Stomach (tissue), 9 donors: Measurements from ENCODE around the gene TPH2. TPM values are rescaled to one million over a fixed set of nuclear protein-coding genes. Genes with fewer than 3 reads are reported as not detected.

ENCODE experiments used
- DNase-seq, 2 donors: peaks; one replicate each; pipeline versions ENCODE4 v3.0.0 to v3.0.0-alpha.2; 2013 to 2019
- H3K27ac ChIP-seq, 5 donors: fragments of 200-600 bp in 4 of 5; sonication (generic) in 4 of 5; one replicate each; pipeline ENCODE4 v1.5.1; 2013 to 2019; ENCODE audit warnings: mild to moderate bottlenecking in 1 of 5, moderate library complexity in 1 of 5
- H3K27me3 ChIP-seq, 3 donors: fragments of 200-600 bp; sonication (generic); one replicate each; pipeline ENCODE4 v1.5.1; 2017 to 2019; ENCODE audit warnings: mixed run types in 1 of 3
- H3K36me3 ChIP-seq, 4 donors: fragments of 200-600 bp; sonication (generic); 1 replicate in 3 of 4; 2 replicates in 1 of 4; pipeline ENCODE4 v1.5.1; 2016 to 2019
- H3K4me1 ChIP-seq, 4 donors: fragments of 200-600 bp; sonication (generic); one replicate each; pipeline ENCODE4 v1.5.1; 2016 to 2019
- H3K4me3 ChIP-seq, 4 donors: fragments of 200-600 bp; sonication (generic) in 3 of 4; one replicate each; pipeline ENCODE4 v1.5.1; 2016 to 2019; ENCODE audit warnings: mild to moderate bottlenecking in 1 of 4
- H3K9me3 ChIP-seq, 4 donors: fragments of 200-600 bp; sonication (generic); one replicate each; pipeline ENCODE4 v1.5.1; 2016 to 2019
- CTCF ChIP-seq, 7 experiments: fragments of 450-650 bp in 4 of 7; fragments of 200-600 bp in 3 of 7; sonication (generic) in 3 of 7; IDR thresholded peaks; one replicate each; pipeline ENCODE4 v1.5.1; 2016 to 2019; ENCODE audit warnings: antibody characterized with exemption in 7 of 7, control low read depth in 2 of 7, mild to moderate bottlenecking in 1 of 7
- EP300 ChIP-seq: sonication (generic); formaldehyde crosslinking; IDR thresholded peaks from one replicate; pipeline ENCODE4 v1.6.1; 2017; ENCODE audit warnings: antibody characterized with exemption
- POLR2A ChIP-seq, 4 donors: fragments of 450-650 bp; IDR thresholded peaks; one replicate each; pipeline ENCODE4 v1.6.1; 2016; ENCODE audit warnings: antibody characterized with exemption in 4 of 4, control low read depth in 2 of 4, mild to moderate bottlenecking in 1 of 4, moderate library complexity in 1 of 4
- POLR2AphosphoS5 ChIP-seq, 3 donors: sonication (generic); formaldehyde crosslinking; IDR thresholded peaks; one replicate each; pipeline ENCODE4 v1.6.1; 2016; ENCODE audit warnings: antibody characterized with exemption in 3 of 3
- WGBS, 5 donors: extraction: QIAGEN DNeasy Blood & Tissue Kit in 3 of 5; methylation state at CpG; one replicate each; pipeline versions ENCODE4 v1.1.5 to v1.1.7; 2013 to 2018; 5-methylcytosine and 5-hydroxymethylcytosine counted together
- intact Hi-C: fragments of 100-400 bp; cut with DNase I; formaldehyde crosslinking; loops from one replicate; pipeline ENCODE4 v1.15.1; 2023; ENCODE audit warnings: low total_unique reads
- polyA plus RNA-seq, 3 donors: library from polyadenylated mRNA; stranded (reverse); fragments of 200-250 nt; gene quantifications; one replicate each; pipeline ENCODE4 v1.2.3, GENCODE V29; 2013
- total RNA-seq, 5 donors: library from RNA; depleted of rRNA; stranded (reverse); fragments of >200 nt; gene quantifications; one replicate each; pipeline versions ENCODE4 v1.1.0 to v1.2.3, GENCODE V29; 2014 to 2016
- donor health status: healthy with polysubstance abuse.
- donor health status: Bipolar disorder and iron deficiency.
- donor health status: healthy.

TPH2 gene
- total and polyA plus RNA-seq, 8 donors: 0.37 TPM; not detected in 7

GRCh38 chr12:71950404-71950803, 11.8 kb downstream of the TPH2 start:
- Histone ChIP-seq H3K9me3 (no peaks in the 10 kb centered on the region), H3K27me3 (peaks cover 0 to 17% (median 4%) of the 10 kb centered on the region in 3 donors), H3K36me3 (no peaks in the 10 kb centered on the region), H3K4me3 (no peak overlapping the region), H3K27ac (no peak overlapping the region), H3K4me1 (no peaks in the 10 kb centered on the region)
- DNase-seq: no peak
- WGBS, 5 donors: 77 to 85% (median 81%) methylated on average over 4 of the region's 4 CpGs
- TF ChIP-seq EP300: no peak
- no peak for TF ChIP-seq POLR2AphosphoS5 (IDR thresholded peaks at IDR 0.05)
- TF ChIP-seq CTCF (IDR thresholded peaks at IDR 0.05): no peak
- no peak for TF ChIP-seq POLR2A (IDR thresholded peaks at IDR 0.05)
- intact Hi-C loops: no loop called here

GRCh38 chr12:71950819-71951218, 12.2 kb downstream of the TPH2 start:
- intact Hi-C loops: no loop called here
- Histone ChIP-seq H3K4me3 (no peak overlapping the region), H3K4me1 (no peaks in the 10 kb centered on the region), H3K27me3 (peaks cover 0 to 14% (median 4%) of the 10 kb centered on the region in 3 donors), H3K9me3 (no peaks in the 10 kb centered on the region), H3K36me3 (no peaks in the 10 kb centered on the region), H3K27ac (no peak overlapping the region)
- WGBS, 5 donors: 75 to 87% (median 82%) methylated on average over 4 of the region's 4 CpGs
- no peak for DNase-seq
- no peak for TF ChIP-seq POLR2AphosphoS5 (IDR thresholded peaks at IDR 0.05)
- no peak for TF ChIP-seq POLR2A (IDR thresholded peaks at IDR 0.05)

GRCh38 chr12:71954083-71954778, 15.6 kb downstream of the TPH2 start:
- Histone ChIP-seq H3K4me3 (no peak overlapping the region), H3K36me3 (no peaks in the 10 kb centered on the region), H3K27ac (no peak overlapping the region), H3K4me1 (peaks cover 0 to 3% (median 0%) of the 10 kb centered on the region in 4 donors), H3K27me3 (no peaks in the 10 kb centered on the region), H3K9me3 (no peaks in the 10 kb centered on the region)
- WGBS, 5 donors: 55 to 64% (median 62%) methylated on average over 13 of the region's 13 CpGs
- intact Hi-C loops: no loop called here
- no peak for DNase-seq
- TF ChIP-seq POLR2AphosphoS5 (IDR thresholded peaks at IDR 0.05) (no peak), CTCF (IDR thresholded peaks at IDR 0.05) (no peak)

GRCh38 chr12:71954861-71955260, 16.2 kb downstream of the TPH2 start:
- Histone ChIP-seq H3K4me1 (peaks cover 0 to 3% (median 0%) of the 10 kb centered on the region in 4 donors), H3K9me3 (no peaks in the 10 kb centered on the region), H3K27ac (no peak overlapping the region), H3K27me3 (no peaks in the 10 kb centered on the region), H3K4me3 (no peak overlapping the region), H3K36me3 (no peaks in the 10 kb centered on the region)
- intact Hi-C loops: no loop called here
- WGBS, 5 donors: 82 to 95% (median 92%) methylated on average over 1 of the region's 1 CpG
- DNase-seq: no peak
- TF ChIP-seq CTCF (IDR thresholded peaks at IDR 0.05) (no peak), EP300 (no peak), POLR2A (IDR thresholded peaks at IDR 0.05) (no peak), POLR2AphosphoS5 (IDR thresholded peaks at IDR 0.05) (no peak)

GRCh38 chr12:71955970-71956369, 17.3 kb downstream of the TPH2 start:
- Histone ChIP-seq H3K27me3 (no peaks in the 10 kb centered on the region), H3K4me3 (no peak overlapping the region), H3K36me3 (no peaks in the 10 kb centered on the region), H3K27ac (no peak overlapping the region), H3K4me1 (peaks cover 0 to 3% (median 0%) of the 10 kb centered on the region in 4 donors), H3K9me3 (no peaks in the 10 kb centered on the region)
- intact Hi-C loops: no loop called here
- TF ChIP-seq POLR2AphosphoS5 (IDR thresholded peaks at IDR 0.05): no peak
- TF ChIP-seq EP300: no peak
- no peak for TF ChIP-seq POLR2A (IDR thresholded peaks at IDR 0.05)
- no peak for TF ChIP-seq CTCF (IDR thresholded peaks at IDR 0.05)
- no peak for DNase-seq
- 59 to 70% (median 68%) methylated on average over 2 of the region's 2 CpGs for WGBS, 5 donors
